Ascending aorta (tissue), 2 donors: ENCODE results near the gene SOX2. TPM values are rescaled to one million over a fixed set of nuclear protein-coding genes. Genes with fewer than 3 reads are reported as not detected.

Experiments used
- DNase-seq, 2 donors: peaks; one replicate each; pipeline ENCODE4 v3.0.0-alpha.2; 2019; ENCODE audit warnings: low spot score in 2 of 2
- H3K27ac ChIP-seq, 2 donors: fragments of 200-600 bp; sonication (generic); one replicate each; pipeline ENCODE4 v1.5.1; 2016 to 2017; ENCODE audit warnings: mild to moderate bottlenecking in 1 of 2
- H3K27me3 ChIP-seq: fragments of 200-600 bp; sonication (generic); one replicate; pipeline ENCODE4 v1.5.1; 2017
- H3K36me3 ChIP-seq, 2 donors: fragments of 200-600 bp; sonication (generic); one replicate each; pipeline ENCODE4 v1.5.1; 2016
- H3K4me1 ChIP-seq, 2 donors: fragments of 200-600 bp; sonication (generic); one replicate each; pipeline ENCODE4 v1.5.1; 2016 to 2017; ENCODE audit warnings: mild to moderate bottlenecking in 1 of 2
- H3K4me3 ChIP-seq, 2 donors: fragments of 200-600 bp; sonication (generic); one replicate each; pipeline ENCODE4 v1.5.1; 2016 to 2017; ENCODE audit warnings: mild to moderate bottlenecking in 1 of 2
- H3K9me3 ChIP-seq, 2 donors: fragments of 200-600 bp; sonication (generic); one replicate each; pipeline ENCODE4 v1.5.1; 2016
- intact Hi-C: fragments of 100-400 bp; cut with DNase I; formaldehyde crosslinking; loops from one replicate; pipeline ENCODE4 v1.15.1; 2023
- total RNA-seq: library from RNA; depleted of rRNA; stranded (reverse); fragments of >200 nt; gene quantifications from one replicate; pipeline ENCODE4 v1.1.0, GENCODE V29; 2016
- TF ChIP-seq, protein P1 (sequence below), 3 experiments: fragments of 200-600 bp in 2 of 3; fragments of 450-650 bp in 1 of 3; sonication (generic) in 2 of 3; IDR thresholded peaks; one replicate each; pipeline ENCODE4 v1.5.1; 2016 to 2019; ENCODE audit warnings: antibody characterized with exemption in 3 of 3, mild to moderate bottlenecking in 1 of 3, moderate library complexity in 1 of 3

The SOX2 gene
- total RNA-seq, 1 donor from 2014 or later, result 2.0 TPM

DNA sequence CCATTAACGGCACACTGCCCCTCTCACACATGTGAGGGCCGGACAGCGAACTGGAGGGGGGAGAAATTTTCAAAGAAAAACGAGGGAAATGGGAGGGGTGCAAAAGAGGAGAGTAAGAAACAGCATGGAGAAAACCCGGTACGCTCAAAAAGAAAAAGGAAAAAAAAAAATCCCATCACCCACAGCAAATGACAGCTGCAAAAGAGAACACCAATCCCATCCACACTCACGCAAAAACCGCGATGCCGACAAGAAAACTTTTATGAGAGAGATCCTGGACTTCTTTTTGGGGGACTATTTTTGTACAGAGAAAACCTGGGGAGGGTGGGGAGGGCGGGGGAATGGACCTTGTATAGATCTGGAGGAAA, 1.5 kb downstream of the SOX2 start:
- intact Hi-C loops, result no loop called here
- no peak overlapping the region for H3K27ac ChIP-seq
- H3K27me3 ChIP-seq, result peaks cover 40% of the 10 kb centered on the region
- H3K4me3 ChIP-seq, result no peak overlapping the region
- DNase-seq, result no peak
- H3K9me3 ChIP-seq, result no peaks in the 10 kb centered on the region
- TF ChIP-seq, protein P1, sequence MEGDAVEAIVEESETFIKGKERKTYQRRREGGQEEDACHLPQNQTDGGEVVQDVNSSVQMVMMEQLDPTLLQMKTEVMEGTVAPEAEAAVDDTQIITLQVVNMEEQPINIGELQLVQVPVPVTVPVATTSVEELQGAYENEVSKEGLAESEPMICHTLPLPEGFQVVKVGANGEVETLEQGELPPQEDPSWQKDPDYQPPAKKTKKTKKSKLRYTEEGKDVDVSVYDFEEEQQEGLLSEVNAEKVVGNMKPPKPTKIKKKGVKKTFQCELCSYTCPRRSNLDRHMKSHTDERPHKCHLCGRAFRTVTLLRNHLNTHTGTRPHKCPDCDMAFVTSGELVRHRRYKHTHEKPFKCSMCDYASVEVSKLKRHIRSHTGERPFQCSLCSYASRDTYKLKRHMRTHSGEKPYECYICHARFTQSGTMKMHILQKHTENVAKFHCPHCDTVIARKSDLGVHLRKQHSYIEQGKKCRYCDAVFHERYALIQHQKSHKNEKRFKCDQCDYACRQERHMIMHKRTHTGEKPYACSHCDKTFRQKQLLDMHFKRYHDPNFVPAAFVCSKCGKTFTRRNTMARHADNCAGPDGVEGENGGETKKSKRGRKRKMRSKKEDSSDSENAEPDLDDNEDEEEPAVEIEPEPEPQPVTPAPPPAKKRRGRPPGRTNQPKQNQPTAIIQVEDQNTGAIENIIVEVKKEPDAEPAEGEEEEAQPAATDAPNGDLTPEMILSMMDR (IDR thresholded peaks at IDR 0.05), result no peak
- H3K4me1 ChIP-seq, result peaks cover 0 to 22% of the 10 kb centered on the region in 2 donors
- H3K36me3 ChIP-seq, result no peaks in the 10 kb centered on the region

DNA sequence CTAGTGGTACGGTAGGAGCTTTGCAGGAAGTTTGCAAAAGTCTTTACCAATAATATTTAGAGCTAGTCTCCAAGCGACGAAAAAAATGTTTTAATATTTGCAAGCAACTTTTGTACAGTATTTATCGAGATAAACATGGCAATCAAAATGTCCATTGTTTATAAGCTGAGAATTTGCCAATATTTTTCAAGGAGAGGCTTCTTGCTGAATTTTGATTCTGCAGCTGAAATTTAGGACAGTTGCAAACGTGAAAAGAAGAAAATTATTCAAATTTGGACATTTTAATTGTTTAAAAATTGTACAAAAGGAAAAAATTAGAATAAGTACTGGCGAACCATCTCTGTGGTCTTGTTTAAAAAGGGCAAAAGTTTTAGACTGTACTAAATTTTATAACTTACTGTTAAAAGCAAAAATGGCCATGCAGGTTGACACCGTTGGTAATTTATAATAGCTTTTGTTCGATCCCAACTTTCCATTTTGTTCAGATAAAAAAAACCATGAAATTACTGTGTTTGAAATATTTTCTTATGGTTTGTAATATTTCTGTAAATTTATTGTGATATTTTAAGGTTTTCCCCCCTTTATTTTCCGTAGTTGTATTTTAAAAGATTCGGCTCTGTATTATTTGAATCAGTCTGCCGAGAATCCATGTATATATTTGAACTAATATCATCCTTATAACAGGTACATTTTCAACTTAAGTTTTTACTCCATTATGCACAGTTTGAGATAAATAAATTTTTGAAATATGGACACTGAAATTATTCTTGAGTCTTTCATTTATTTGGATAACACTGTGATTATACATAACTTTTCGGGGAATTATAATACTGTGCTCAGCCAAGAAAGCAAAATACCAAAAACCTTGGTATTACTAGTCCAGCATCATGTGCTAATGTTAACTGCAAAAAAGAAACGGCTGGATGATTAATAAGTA, 2.2 kb downstream of the SOX2 start:
- TF ChIP-seq, protein P1 (IDR thresholded peaks at IDR 0.05), result no peak
- Histone ChIP-seq H3K4me3 (no peak overlapping the region), H3K4me1 (peaks cover 0 to 22% of the 10 kb centered on the region in 2 donors), H3K27ac (no peak overlapping the region), H3K9me3 (no peaks in the 10 kb centered on the region), H3K36me3 (no peaks in the 10 kb centered on the region), H3K27me3 (peaks cover 42% of the 10 kb centered on the region)
- intact Hi-C loops, result no loop called here
- DNase-seq, result no peak

- Histone ChIP-seq H3K27ac (no peak overlapping the region), H3K4me1 (peaks cover 0 to 18% of the 10 kb centered on the region in 2 donors), H3K4me3 (no peak overlapping the region), H3K9me3 (no peaks in the 10 kb centered on the region), H3K36me3 (no peaks in the 10 kb centered on the region), H3K27me3 (peaks cover 38% of the 10 kb centered on the region)
- DNase-seq, result no peak
- intact Hi-C loops, result no loop called here
- TF ChIP-seq, protein P1 (IDR thresholded peaks at IDR 0.05), result no peak
These were observed 4.0 kb downstream of the SOX2 start for GRCh38 chr3:181715571-181716340.

DNA sequence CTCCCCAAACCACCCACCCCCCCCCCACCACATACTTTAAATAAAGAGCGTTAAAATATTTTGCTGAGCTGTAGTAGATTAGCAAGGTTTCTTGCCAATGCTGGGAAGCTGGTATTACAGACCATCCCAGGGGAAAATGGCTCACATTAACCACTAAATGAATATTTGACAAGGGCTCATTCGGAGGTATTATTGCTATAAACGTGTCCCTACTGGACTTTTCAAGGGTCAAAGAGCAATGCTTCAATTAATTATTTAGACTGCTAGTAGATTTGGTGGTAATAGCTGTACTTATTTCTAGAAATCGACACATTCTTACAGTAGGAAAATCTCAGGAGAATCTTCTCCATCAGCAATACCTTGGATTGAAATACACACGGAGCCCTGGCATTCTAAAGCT, 5.2 kb downstream of the SOX2 start:
- Histone ChIP-seq H3K4me1 (peaks cover 0 to 10% of the 10 kb centered on the region in 2 donors), H3K4me3 (no peak overlapping the region), H3K27ac (no peak overlapping the region), H3K9me3 (no peaks in the 10 kb centered on the region), H3K36me3 (no peaks in the 10 kb centered on the region), H3K27me3 (peaks cover 36% of the 10 kb centered on the region)
- TF ChIP-seq, protein P1 (IDR thresholded peaks at IDR 0.05), result no peak
- intact Hi-C loops, result no loop called here
- no peak for DNase-seq

DNA sequence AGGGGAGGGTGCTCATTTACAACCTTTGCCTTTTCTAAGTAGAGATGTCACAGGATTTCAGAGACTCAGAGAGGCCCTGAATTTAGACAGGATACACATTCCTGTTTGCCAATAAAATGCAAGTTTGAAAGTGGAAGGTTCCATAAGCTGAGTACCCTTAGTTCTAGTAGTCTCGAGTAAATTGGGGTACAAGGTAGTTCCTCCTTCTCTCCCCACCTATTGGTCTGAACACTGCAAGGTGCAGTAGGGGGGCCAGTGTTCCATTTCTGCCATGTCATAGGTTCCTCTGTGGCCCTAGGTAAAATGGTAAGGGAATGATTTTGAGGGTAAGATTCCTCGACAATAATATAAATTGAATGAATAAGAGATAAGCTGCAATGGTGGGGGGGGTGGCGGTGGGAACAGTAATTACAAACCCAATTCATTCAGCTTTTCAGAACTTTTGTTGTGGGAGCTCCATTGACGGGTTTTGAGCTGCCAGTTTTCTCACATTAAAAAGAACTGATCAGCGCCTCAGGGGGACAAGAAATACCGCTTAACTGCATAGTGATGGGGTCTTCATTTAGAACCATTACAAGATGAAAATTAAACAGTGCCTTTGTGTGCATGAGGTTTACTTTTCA, 5.9 kb downstream of the SOX2 start:
- H3K4me1 ChIP-seq, result peaks cover 0 to 6% of the 10 kb centered on the region in 2 donors
- no peaks in the 10 kb centered on the region for H3K9me3 ChIP-seq
- H3K27ac ChIP-seq, result no peak overlapping the region
- H3K36me3 ChIP-seq, result no peaks in the 10 kb centered on the region
- intact Hi-C loops, result no loop called here
- TF ChIP-seq, protein P1 (IDR thresholded peaks at IDR 0.05), result no peak
- DNase-seq, result no peak
- no peak overlapping the region for H3K4me3 ChIP-seq
- peaks cover 33% of the 10 kb centered on the region for H3K27me3 ChIP-seq
